Fibroblast of pulmonary artery (primary cell): Measurements from ENCODE around the gene SOCS4.

Experiments
- DNase-seq: peaks from one replicate; pipeline ENCODE4 v3.0.0-alpha.2; 2010; ENCODE audit warnings: low read depth
- H3K4me3 ChIP-seq: replicated peaks from 2 replicates; pipeline ENCODE4 v1.5.1; 2011; ENCODE audit warnings: low read depth, mild to moderate bottlenecking, control low read depth, low read length, moderate library complexity
- CTCF ChIP-seq: IDR thresholded peaks from 2 replicates; pipeline ENCODE4 v1.5.1; 2011; ENCODE audit warnings: mild to moderate bottlenecking, control low read depth, low read length, inconsistent platforms; ENCODE audit errors: missing control alignments

The SOCS4 gene

DNA sequence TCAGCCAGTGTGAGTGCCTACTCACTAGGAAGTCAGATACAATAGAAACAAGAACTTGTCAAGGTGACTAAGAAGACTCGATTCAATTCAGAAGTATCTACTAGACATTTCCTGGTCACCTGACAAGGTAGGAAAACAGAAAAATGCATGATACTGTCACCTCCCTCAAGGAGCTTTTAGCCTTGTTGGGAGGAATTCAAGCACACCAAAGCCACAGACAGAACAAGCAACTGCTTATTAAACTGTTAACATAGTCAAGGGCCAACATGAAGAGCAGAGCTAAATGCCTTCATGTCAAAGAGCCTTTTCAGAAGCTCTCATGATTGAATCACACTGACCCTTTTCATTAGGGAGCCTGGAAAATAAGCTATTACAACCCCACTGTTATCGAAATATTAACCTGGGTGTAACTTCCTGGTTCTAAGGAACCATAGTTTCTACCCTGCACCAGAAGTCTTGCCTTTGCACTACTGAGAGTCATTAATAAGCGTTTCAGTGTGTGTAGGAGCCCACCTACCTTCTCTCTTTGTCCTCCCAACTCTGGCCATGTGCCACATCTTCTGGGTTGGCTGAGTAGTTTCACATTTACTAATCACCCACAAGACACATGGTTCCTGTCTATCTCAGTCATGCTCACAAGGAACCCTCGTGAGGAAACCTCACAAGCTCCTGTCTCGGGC is 71.0 kb downstream of the SOCS4 start:
- no peak for DNase-seq
- no peak overlapping the region for H3K4me3 ChIP-seq
- TF ChIP-seq CTCF = no peak

DNA sequence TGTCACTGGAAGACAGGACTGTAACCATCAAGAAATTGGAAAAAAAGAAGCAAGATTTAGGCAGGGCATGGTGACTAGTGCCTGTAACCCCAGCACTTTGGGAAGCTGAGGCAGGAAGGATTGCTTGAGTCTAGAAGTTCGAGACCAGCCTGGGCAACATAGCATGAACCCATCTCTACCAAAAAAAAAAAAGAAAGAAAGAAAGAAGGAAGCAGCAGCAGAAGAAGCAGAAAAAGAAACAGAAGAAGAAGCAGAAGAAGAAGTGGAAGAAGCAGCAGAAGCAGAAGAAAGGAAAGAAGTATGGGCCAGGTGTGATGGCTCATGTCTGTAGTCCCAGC is 71.5 kb downstream of the SOCS4 start:
- H3K4me3 ChIP-seq = no peak overlapping the region
- no peak for TF ChIP-seq CTCF

More for the DNA sequence above, 71.5 kb downstream of the SOCS4 start:
- DNase-seq = no peak
